Astrocyte (in vitro differentiated cells and primary cell): Measurements from ENCODE around the gene DPM1.

Experiments used
- CTCF ChIP-seq: IDR thresholded peaks from 2 replicates; pipeline ENCODE4 v1.5.1; 2011; ENCODE audit warnings: low read depth, mild to moderate bottlenecking, inconsistent platforms, low read length, moderate library complexity; ENCODE audit not compliant: insufficient read depth
- EZH2 ChIP-seq: IDR thresholded peaks from 2 replicates; pipeline ENCODE4 v1.6.1; 2012; ENCODE audit warnings: mild to moderate bottlenecking, low read length, inconsistent platforms; ENCODE audit not compliant: insufficient read depth

- TF ChIP-seq CTCF, result no peak
- TF ChIP-seq EZH2, result no peak
Observed at GRCh38 chr20:50995506-50995905, 37.2 kb upstream of the DPM1 start.
